Gastroesophageal sphincter (tissue), 4 donors: ENCODE measurements around the gene CCN5. TPM values are rescaled to one million over a fixed set of nuclear protein-coding genes. Genes with fewer than 3 reads are reported as not detected.

ENCODE experiments used
- ATAC-seq: fragments of 150-250 bp; one replicate; pipeline ENCODE4 v1.9.1; 2016; ENCODE audit warnings: mild to moderate bottlenecking, moderate library complexity
- H3K27ac ChIP-seq, 4 donors: fragments of 200-600 bp; sonication (generic) in 3 of 4; 1 replicate in 3 of 4; 2 replicates in 1 of 4; pipeline ENCODE4 v1.5.1; 2016 to 2019
- H3K27me3 ChIP-seq: fragments of 200-600 bp; sonication (generic); one replicate; pipeline ENCODE4 v1.5.1; 2019
- H3K36me3 ChIP-seq, 2 donors: fragments of 200-600 bp; sonication (generic); one replicate each; pipeline ENCODE4 v1.5.1; 2019; ENCODE audit warnings: control low read depth in 1 of 2
- H3K4me1 ChIP-seq, 3 donors: fragments of 200-600 bp; sonication (generic); 1 replicate in 2 of 3; 2 replicates in 1 of 3; pipeline ENCODE4 v1.5.1; 2016 to 2019; ENCODE audit warnings: control low read depth in 2 of 3
- H3K4me3 ChIP-seq, 2 donors: fragments of 200-600 bp; sonication (generic); one replicate each; pipeline ENCODE4 v1.5.1; 2019; ENCODE audit warnings: mild to moderate bottlenecking in 1 of 2, moderate library complexity in 1 of 2
- H3K9me3 ChIP-seq, 3 donors: fragments of 200-600 bp; sonication (generic); one replicate each; pipeline ENCODE4 v1.5.1; 2017 to 2019; ENCODE audit warnings: control low read depth in 2 of 3
- CTCF ChIP-seq, 4 experiments: fragments of 200-600 bp in 2 of 4; fragments of 450-650 bp in 2 of 4; sonication (generic) in 1 of 4; IDR thresholded peaks; one replicate each; pipeline ENCODE4 v1.5.1; 2017 to 2019; ENCODE audit warnings: antibody characterized with exemption in 4 of 4, mild to moderate bottlenecking in 2 of 4, moderate library complexity in 2 of 4
- EP300 ChIP-seq: sonication (generic); formaldehyde crosslinking; IDR thresholded peaks from one replicate; pipeline ENCODE4 v1.6.1; 2017; ENCODE audit warnings: antibody characterized with exemption, mild to moderate bottlenecking
- POLR2A ChIP-seq, 2 donors: fragments of 450-650 bp; IDR thresholded peaks; one replicate each; pipeline ENCODE4 v1.6.1; 2017; ENCODE audit warnings: antibody characterized with exemption in 2 of 2, mild to moderate bottlenecking in 2 of 2, moderate library complexity in 1 of 2
- POLR2AphosphoS5 ChIP-seq: sonication (generic); formaldehyde crosslinking; IDR thresholded peaks from one replicate; pipeline ENCODE4 v1.6.1; 2017; ENCODE audit warnings: antibody characterized with exemption
- WGBS, 2 donors: methylation state at CpG; one replicate each; pipeline ENCODE4 v1.1.5; 2018; ENCODE audit warnings: low coverage in 1 of 2; 5-methylcytosine and 5-hydroxymethylcytosine counted together
- total RNA-seq, 4 donors: library from RNA; depleted of rRNA; stranded (reverse); fragments of >200 nt; gene quantifications; one replicate each; pipeline ENCODE4 v1.1.0, GENCODE V29; 2016

CCN5 gene
- total RNA-seq, 4 donors from 2014 or later, result 52.9 to 359 (median 146) TPM

DNA sequence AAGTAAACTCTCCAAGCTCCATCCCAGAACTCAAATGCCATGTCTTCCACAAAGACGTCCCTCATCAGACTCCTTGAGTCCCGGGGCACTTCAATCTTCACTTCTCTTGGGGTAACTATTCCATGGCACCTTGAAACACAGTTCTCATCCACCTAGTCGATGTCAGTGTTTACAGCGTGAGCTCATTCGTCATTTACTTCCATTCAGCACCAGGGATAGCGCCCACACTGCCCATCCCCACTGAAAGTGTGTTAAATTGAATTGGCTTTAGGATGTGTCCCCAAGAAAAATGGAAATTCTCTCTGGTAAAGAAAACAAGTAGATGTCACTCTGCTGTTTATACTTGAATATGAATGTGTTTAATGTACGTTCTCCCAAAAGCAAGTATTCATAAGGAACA is 61.8 kb downstream of the CCN5 start:
- Histone ChIP-seq H3K27ac (no peak overlapping the region), H3K4me3 (no peak overlapping the region), H3K4me1 (no peaks in the 10 kb centered on the region), H3K36me3 (no peaks in the 10 kb centered on the region), H3K27me3 (peaks cover 42% of the 10 kb centered on the region), H3K9me3 (no peaks in the 10 kb centered on the region)
- WGBS, 2 donors, result 12 to 14% methylated on average over 4 to 7 of the region's 7 CpGs
- ATAC-seq, result no peak
- TF ChIP-seq POLR2A (IDR thresholded peaks at IDR 0.05), result no peak
- TF ChIP-seq CTCF (IDR thresholded peaks at IDR 0.05), result no peak
- TF ChIP-seq POLR2AphosphoS5, result no peak
- TF ChIP-seq EP300, result no peak

Other genes with a start within 250 kb of the CCN5 start
- gene TTPAL, start 239.5 kb upstream of the CCN5 start, total RNA-seq, result 10 to 100 TPM in 3 of 4 donors, 1 to 10 TPM in 1; 9.2 to 21.8 (median 13.8) TPM
- gene SERINC3, start 193.3 kb upstream of the CCN5 start, total RNA-seq, result 100 to 1,000 TPM; 119 to 140 (median 131) TPM
- gene PKIG, start 132.8 kb upstream of the CCN5 start, total RNA-seq, result 100 to 1,000 TPM; 241 to 418 (median 291) TPM
- gene ADA, start 63.7 kb upstream of the CCN5 start, total RNA-seq, result 10 to 100 TPM in 2 of 4 donors, 1 to 10 TPM in 2; 7.6 to 14.5 (median 10.4) TPM
- 1 to 10 TPM; 1.3 to 4.7 (median 2.8) TPM for gene KCNK15, start 30.5 kb downstream of the CCN5 start, total RNA-seq
- 1 to 10 TPM; 1.2 to 4.6 (median 2.4) TPM for gene RIMS4, start 95.2 kb downstream of the CCN5 start, total RNA-seq
- gene YWHAB, start 170.3 kb downstream of the CCN5 start, total RNA-seq, result 100 to 1,000 TPM; 127 to 143 (median 135) TPM
- 10 to 100 TPM in 1 of 4 donors, 1 to 10 TPM in 3; 2.2 to 13.5 (median 3.2) TPM for gene PABPC1L, start 194.7 kb downstream of the CCN5 start, total RNA-seq
- 10 to 100 TPM in 3 of 4 donors, 1 to 10 TPM in 1; 6.8 to 16.5 (median 13.8) TPM for gene TOMM34, start 245.0 kb downstream of the CCN5 start, total RNA-seq